Natural killer cell (primary cell): Measurements from ENCODE around the gene SLC17A2. TPM values are rescaled to one million over a fixed set of nuclear protein-coding genes. Genes with fewer than 3 reads are reported as not detected.
A peak's percentile ranks its signal among the peaks of the same experiment; 100 is the strongest.

ENCODE experiments used
- ATAC-seq, 3 donors: fragments of 150-1000 bp in 2 of 3; fragments of 200-7000 bp in 1 of 3; cut with Tn5 transposase; 1 replicate in 1 of 3; 2 replicates in 2 of 3; pipeline ENCODE4 v1.10.0; 2021; ENCODE audit warnings: mild to moderate bottlenecking in 2 of 3, moderate library complexity in 2 of 3
- DNase-seq, 2 donors: peaks; one replicate each; pipeline versions ENCODE4 v3.0.0 to v3.0.0-alpha.2; 2013 to 2021; ENCODE audit warnings: mixed read lengths in 1 of 2
- H3K27ac ChIP-seq: one replicate; pipeline ENCODE4 v1.5.1; 2013; ENCODE audit warnings: mild to moderate bottlenecking, low read length
- H3K27me3 ChIP-seq: one replicate; pipeline ENCODE4 v1.6.1; 2013; ENCODE audit warnings: low read length; ENCODE audit not compliant: control insufficient read depth, insufficient read depth
- H3K36me3 ChIP-seq: one replicate; pipeline ENCODE4 v1.6.1; 2013; ENCODE audit warnings: low read length; ENCODE audit not compliant: control insufficient read depth, insufficient read depth
- H3K4me1 ChIP-seq: one replicate; pipeline ENCODE4 v1.6.1; 2013; ENCODE audit warnings: low read length; ENCODE audit not compliant: control insufficient read depth, insufficient read depth
- H3K4me3 ChIP-seq: one replicate; pipeline ENCODE4 v1.5.1; 2013; ENCODE audit warnings: low read length
- H3K9me3 ChIP-seq: one replicate; pipeline ENCODE4 v1.6.1; 2013; ENCODE audit warnings: low read length; ENCODE audit not compliant: control insufficient read depth, insufficient read depth
- H3K27ac Mint-ChIP-seq, 2 donors: one replicate each; pipeline ENCODE4 v1.8.0; 2022; ENCODE audit warnings: mild to moderate bottlenecking in 2 of 2, mixed read lengths in 2 of 2, moderate library complexity in 1 of 2
- H3K27me3 Mint-ChIP-seq, 2 donors: one replicate each; pipeline ENCODE4 v1.8.0; 2022; ENCODE audit warnings: low read depth in 2 of 2, mixed read lengths in 2 of 2
- H3K36me3 Mint-ChIP-seq: one replicate; pipeline ENCODE4 v1.8.0; 2022; ENCODE audit warnings: mixed read lengths
- H3K4me1 Mint-ChIP-seq, 2 donors: one replicate each; pipeline ENCODE4 v1.8.0; 2022; ENCODE audit warnings: mixed read lengths in 2 of 2
- H3K4me3 Mint-ChIP-seq: one replicate; pipeline ENCODE4 v1.8.0; 2022; ENCODE audit warnings: mild to moderate bottlenecking, moderate library complexity, mixed read lengths
- H3K9me3 Mint-ChIP-seq, 2 donors: one replicate each; pipeline ENCODE4 v1.8.0; 2022; ENCODE audit warnings: mixed read lengths in 2 of 2
- CTCF ChIP-seq: fragments of 200-600 bp; IDR thresholded peaks from one replicate; pipeline ENCODE4 v1.8.0; 2022; ENCODE audit warnings: antibody characterized with exemption
- WGBS: methylation state at CpG from one replicate; pipeline ENCODE4 v1.1.7; 2013; ENCODE audit warnings: missing lambda C conversion rate; ENCODE audit not compliant: insufficient coverage; 5-methylcytosine and 5-hydroxymethylcytosine counted together
- intact Hi-C: fragments of 100-400 bp; cut with micrococcal nuclease; formaldehyde crosslinking; loops from one replicate; pipeline ENCODE4 v1.14.2; 2022
- total RNA-seq, 4 donors: library from RNA; stranded (reverse); fragments of 120-200 nt in 1 of 4; gene quantifications; one replicate each; pipeline versions ENCODE4 v1.2.3 to v1.2.4, GENCODE V29; 2013 to 2022

Gene SLC17A2
- total RNA-seq, 3 donors from 2014 or later (not counting 1 experiment from before 2014, with no cell fraction given) = not detected

- Mint-ChIP-seq H3K9me3 (no peaks in the 10 kb centered on the region), H3K4me1 (peaks cover 10 to 11% of the 10 kb centered on the region in 2 donors), H3K4me3 (no peak overlapping the region), H3K27ac (no peak overlapping the region), H3K27me3 (peaks cover 3 to 6% of the 10 kb centered on the region in 2 donors), H3K36me3 (no peaks in the 10 kb centered on the region)
- Histone ChIP-seq H3K4me1 (no peaks in the 10 kb centered on the region), H3K4me3 (no peak overlapping the region), H3K27me3 (no peaks in the 10 kb centered on the region), H3K27ac (no peak overlapping the region), H3K9me3 (no peaks in the 10 kb centered on the region), H3K36me3 (no peaks in the 10 kb centered on the region)
- DNase-seq (no peak), ATAC-seq (no peak)
- 90% methylated on average over 2 of the region's 2 CpGs for WGBS
- no peak for TF ChIP-seq CTCF
- intact Hi-C loops = no loop called here
These were observed 46.5 kb downstream of the SLC17A2 start for GRCh38 chr6:25883991-25884390.

GRCh38 chr6:25883536-25883935 lies 47.0 kb downstream of the SLC17A2 start:
- Histone ChIP-seq H3K9me3 (no peaks in the 10 kb centered on the region), H3K27ac (no peak overlapping the region), H3K27me3 (no peaks in the 10 kb centered on the region), H3K4me3 (no peak overlapping the region), H3K36me3 (no peaks in the 10 kb centered on the region), H3K4me1 (no peaks in the 10 kb centered on the region)
- DNase-seq (no peak), ATAC-seq (no peak)
- no peak for TF ChIP-seq CTCF
- H3K36me3 Mint-ChIP-seq = no peaks in the 10 kb centered on the region
- H3K4me1 Mint-ChIP-seq = peaks cover 10 to 11% of the 10 kb centered on the region in 2 donors
- H3K27me3 Mint-ChIP-seq = peaks cover 6 to 7% of the 10 kb centered on the region in 2 donors
- 100% methylated on average over 1 of the region's 1 CpG for WGBS
- H3K27ac Mint-ChIP-seq = no peak overlapping the region
- H3K4me3 Mint-ChIP-seq = no peak overlapping the region
- intact Hi-C loops = no loop called here
- H3K9me3 Mint-ChIP-seq = no peaks in the 10 kb centered on the region

- Mint-ChIP-seq H3K9me3 (no peaks in the 10 kb centered on the region), H3K27me3 (peaks cover 6 to 7% of the 10 kb centered on the region in 2 donors), H3K36me3 (no peaks in the 10 kb centered on the region), H3K27ac (peak overlapping the region; percentile 64 to 80), H3K4me1 (peaks cover 10 to 11% of the 10 kb centered on the region in 2 donors), H3K4me3 (peak overlapping the region; percentile 75)
- Histone ChIP-seq H3K36me3 (no peaks in the 10 kb centered on the region), H3K27ac (peak overlapping the region; percentile 9), H3K9me3 (no peaks in the 10 kb centered on the region), H3K4me3 (peak overlapping the region; percentile 36), H3K27me3 (no peaks in the 10 kb centered on the region), H3K4me1 (no peaks in the 10 kb centered on the region)
- intact Hi-C loops = no loop called here
- 26% methylated on average over 28 of the region's 28 CpGs for WGBS
- DNase-seq = peak in 1 of 2 donors; percentile 44
- TF ChIP-seq CTCF = peak; percentile 36
- ATAC-seq = peak; percentile 89 to 90 (median 89)
These were observed 48.4 kb downstream of the SLC17A2 start for GRCh38 chr6:25882051-25882496.

GRCh38 chr6:25880601-25881000 lies 49.9 kb downstream of the SLC17A2 start:
- H3K27ac ChIP-seq = no peak overlapping the region
- no peak overlapping the region for H3K4me3 ChIP-seq
- no peaks in the 10 kb centered on the region for H3K27me3 ChIP-seq
- no peak overlapping the region for H3K4me3 Mint-ChIP-seq
- H3K27me3 Mint-ChIP-seq = peaks cover 0 to 3% of the 10 kb centered on the region in 2 donors
- H3K27ac Mint-ChIP-seq = no peak overlapping the region
- no peak for TF ChIP-seq CTCF
- WGBS = 89% methylated on average over 3 of the region's 4 CpGs
- peaks cover 10 to 11% of the 10 kb centered on the region in 2 donors for H3K4me1 Mint-ChIP-seq
- H3K36me3 Mint-ChIP-seq = no peaks in the 10 kb centered on the region
- H3K36me3 ChIP-seq = no peaks in the 10 kb centered on the region
- no peaks in the 10 kb centered on the region for H3K4me1 ChIP-seq
- no peak for ATAC-seq
- no peak for DNase-seq
- intact Hi-C loops = no loop called here
- H3K9me3 ChIP-seq = no peaks in the 10 kb centered on the region
- no peaks in the 10 kb centered on the region for H3K9me3 Mint-ChIP-seq
